ENCODE measurements around the gene BTBD9. TPM values are rescaled to one million over a fixed set of nuclear protein-coding genes. Genes with fewer than 3 reads are reported as not detected.

Gene BTBD9
- total RNA-seq, 4 donors from 2014 or later: 5.5 to 14.1 (median 6.3) TPM

DNA sequence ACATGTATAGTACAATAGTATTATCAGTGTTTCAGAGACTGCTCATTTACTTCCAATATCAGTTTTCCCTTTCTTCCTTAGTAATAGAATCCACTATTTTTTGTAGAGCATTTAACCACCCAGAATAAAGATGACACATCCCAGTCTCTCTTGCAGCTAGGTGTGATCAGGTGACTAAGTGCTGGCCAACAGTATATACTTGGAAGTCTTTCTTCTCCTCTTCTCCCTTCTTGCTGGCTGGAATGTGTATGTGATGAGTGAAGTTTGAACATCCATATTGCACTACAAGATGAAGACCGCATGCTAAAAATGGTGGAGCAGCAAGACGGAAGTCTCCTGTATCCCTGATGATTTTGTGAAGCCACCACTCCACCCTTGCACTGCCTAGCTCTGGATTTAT, 14.5 kb upstream of the BTBD9 start:
- DNase-seq (no peak), ATAC-seq (no peak)
- Histone ChIP-seq H3K27ac (no peak overlapping the region), H3K4me1 (peaks cover 0 to 2% of the 10 kb centered on the region in 2 donors), H3K9me3 (no peaks in the 10 kb centered on the region), H3K36me3 (no peaks in the 10 kb centered on the region), H3K4me3 (no peak overlapping the region), H3K27me3 (no peaks in the 10 kb centered on the region)
- no peak for TF ChIP-seq POLR2A (IDR thresholded peaks at IDR 0.05)
- intact Hi-C loops (cut with DNase I; ENCODE audit: low total_unique reads): no loop called here
- in situ Hi-C loops (cut with MboI; ENCODE audit: low sequenced_read_pairs in 4 of 4): no loop called here

DNA sequence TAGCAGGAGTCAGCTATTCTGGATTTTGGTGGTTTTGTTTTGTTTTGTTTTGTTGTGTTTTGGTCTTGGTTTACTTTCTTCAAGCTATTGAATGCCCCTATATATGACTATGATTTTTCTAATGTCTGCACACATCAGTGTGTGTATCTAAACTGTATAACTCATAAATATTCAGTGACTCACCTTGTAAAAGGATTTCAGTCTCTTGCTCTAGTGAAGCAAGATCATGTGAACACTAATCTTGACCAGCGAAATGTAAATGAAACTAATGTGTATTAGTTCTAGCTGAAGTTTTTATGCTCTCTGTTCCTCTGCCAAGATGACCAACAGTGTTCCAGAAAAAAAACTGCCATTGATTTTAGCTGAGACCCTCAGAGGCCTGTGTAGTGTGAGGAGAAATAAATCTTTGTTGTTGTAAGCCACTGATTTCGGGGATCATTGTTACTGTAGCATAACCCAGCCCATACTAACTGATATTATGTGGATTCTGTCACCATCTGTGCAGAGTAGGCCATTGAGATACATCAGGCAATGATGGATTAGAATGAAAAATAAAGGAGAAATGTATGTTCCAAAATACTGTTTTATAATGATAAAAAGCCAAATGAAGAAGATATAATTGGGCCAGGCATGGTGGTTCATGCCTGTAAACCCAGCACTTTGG, 11.5 kb upstream of the BTBD9 start:
- DNase-seq (no peak), ATAC-seq (no peak)
- Histone ChIP-seq H3K4me3 (no peak overlapping the region), H3K4me1 (peaks cover 0 to 2% of the 10 kb centered on the region in 2 donors), H3K36me3 (no peaks in the 10 kb centered on the region), H3K27me3 (no peaks in the 10 kb centered on the region), H3K27ac (no peak overlapping the region), H3K9me3 (no peaks in the 10 kb centered on the region)
- TF ChIP-seq POLR2A (IDR thresholded peaks at IDR 0.05): no peak
- TF ChIP-seq, protein P1, sequence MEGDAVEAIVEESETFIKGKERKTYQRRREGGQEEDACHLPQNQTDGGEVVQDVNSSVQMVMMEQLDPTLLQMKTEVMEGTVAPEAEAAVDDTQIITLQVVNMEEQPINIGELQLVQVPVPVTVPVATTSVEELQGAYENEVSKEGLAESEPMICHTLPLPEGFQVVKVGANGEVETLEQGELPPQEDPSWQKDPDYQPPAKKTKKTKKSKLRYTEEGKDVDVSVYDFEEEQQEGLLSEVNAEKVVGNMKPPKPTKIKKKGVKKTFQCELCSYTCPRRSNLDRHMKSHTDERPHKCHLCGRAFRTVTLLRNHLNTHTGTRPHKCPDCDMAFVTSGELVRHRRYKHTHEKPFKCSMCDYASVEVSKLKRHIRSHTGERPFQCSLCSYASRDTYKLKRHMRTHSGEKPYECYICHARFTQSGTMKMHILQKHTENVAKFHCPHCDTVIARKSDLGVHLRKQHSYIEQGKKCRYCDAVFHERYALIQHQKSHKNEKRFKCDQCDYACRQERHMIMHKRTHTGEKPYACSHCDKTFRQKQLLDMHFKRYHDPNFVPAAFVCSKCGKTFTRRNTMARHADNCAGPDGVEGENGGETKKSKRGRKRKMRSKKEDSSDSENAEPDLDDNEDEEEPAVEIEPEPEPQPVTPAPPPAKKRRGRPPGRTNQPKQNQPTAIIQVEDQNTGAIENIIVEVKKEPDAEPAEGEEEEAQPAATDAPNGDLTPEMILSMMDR (IDR thresholded peaks at IDR 0.05 in 4 of 5, conservative IDR thresholded peaks at IDR 0.05 in 1 of 5): no peak
- in situ Hi-C loops (cut with MboI; ENCODE audit: low sequenced_read_pairs in 4 of 4) (no loop called here), intact Hi-C loops (cut with DNase I; ENCODE audit: low total_unique reads) (no loop called here)

DNA sequence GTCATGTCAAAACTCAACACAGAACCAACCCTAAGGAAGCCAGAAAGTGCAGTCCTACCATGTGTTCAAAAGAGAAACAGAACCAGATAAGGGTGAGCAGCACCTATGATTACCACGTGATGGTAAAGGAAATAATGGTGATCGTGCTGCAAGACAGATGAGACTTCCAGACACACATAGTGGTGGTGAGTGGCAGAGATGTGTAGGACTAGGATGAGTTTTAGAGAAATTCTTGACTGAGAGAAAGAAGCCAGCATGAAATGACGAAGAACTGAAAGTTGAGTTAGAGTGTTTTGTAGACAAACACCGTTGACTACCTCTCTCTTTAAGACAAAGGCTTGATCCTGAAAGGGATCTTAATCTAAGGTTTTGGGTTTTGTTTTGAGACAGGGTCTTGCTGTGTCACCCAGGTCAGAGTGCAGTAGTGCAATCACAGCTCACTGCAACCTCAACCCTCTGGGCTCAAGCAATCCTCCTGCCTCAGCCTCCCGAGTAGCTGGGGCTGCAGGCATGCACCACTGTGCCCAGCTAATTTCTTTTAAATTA, 10.6 kb upstream of the BTBD9 start:
- Histone ChIP-seq H3K4me1 (peaks cover 5 to 6% of the 10 kb centered on the region in 2 donors), H3K27me3 (no peaks in the 10 kb centered on the region), H3K27ac (no peak overlapping the region), H3K9me3 (no peaks in the 10 kb centered on the region), H3K4me3 (no peak overlapping the region), H3K36me3 (no peaks in the 10 kb centered on the region)
- DNase-seq: no peak
- TF ChIP-seq, protein P1 (IDR thresholded peaks at IDR 0.05 in 4 of 5, conservative IDR thresholded peaks at IDR 0.05 in 1 of 5): no peak
- no peak for TF ChIP-seq POLR2A (IDR thresholded peaks at IDR 0.05)
- no peak for ATAC-seq
- in situ Hi-C loops (cut with MboI; ENCODE audit: low sequenced_read_pairs in 4 of 4) (no loop called here), intact Hi-C loops (cut with DNase I; ENCODE audit: low total_unique reads) (no loop called here)

DNA sequence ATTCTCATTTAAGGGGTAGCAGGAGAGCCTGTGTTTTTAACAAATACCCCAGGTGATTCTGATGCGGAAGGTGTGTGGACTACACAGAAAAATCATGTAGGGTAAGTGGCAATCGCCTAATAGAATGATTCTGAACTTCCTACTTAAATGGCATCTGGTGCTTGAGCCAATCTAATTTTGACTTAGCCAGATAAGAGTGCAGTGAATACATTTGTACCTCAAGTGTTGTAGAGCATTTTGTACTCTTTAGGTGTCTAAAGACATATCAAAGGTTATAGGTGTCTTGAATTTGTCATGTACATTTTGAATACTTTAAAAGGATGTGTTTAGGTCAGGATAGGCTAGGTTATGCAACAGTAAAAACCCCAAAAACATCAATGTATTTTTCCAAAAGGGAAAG, 10.0 kb upstream of the BTBD9 start:
- in situ Hi-C loops (cut with MboI; ENCODE audit: low sequenced_read_pairs in 4 of 4): no loop called here
- ATAC-seq (no peak), DNase-seq (no peak)
- Histone ChIP-seq H3K27ac (no peak overlapping the region), H3K4me3 (no peak overlapping the region), H3K27me3 (no peaks in the 10 kb centered on the region), H3K36me3 (no peaks in the 10 kb centered on the region), H3K9me3 (no peaks in the 10 kb centered on the region), H3K4me1 (peaks cover 10 to 11% of the 10 kb centered on the region in 2 donors)
- TF ChIP-seq, protein P1 (IDR thresholded peaks at IDR 0.05 in 4 of 5, conservative IDR thresholded peaks at IDR 0.05 in 1 of 5): no peak
- TF ChIP-seq POLR2A (IDR thresholded peaks at IDR 0.05): no peak
- intact Hi-C loops (cut with DNase I; ENCODE audit: low total_unique reads): no loop called here

DNA sequence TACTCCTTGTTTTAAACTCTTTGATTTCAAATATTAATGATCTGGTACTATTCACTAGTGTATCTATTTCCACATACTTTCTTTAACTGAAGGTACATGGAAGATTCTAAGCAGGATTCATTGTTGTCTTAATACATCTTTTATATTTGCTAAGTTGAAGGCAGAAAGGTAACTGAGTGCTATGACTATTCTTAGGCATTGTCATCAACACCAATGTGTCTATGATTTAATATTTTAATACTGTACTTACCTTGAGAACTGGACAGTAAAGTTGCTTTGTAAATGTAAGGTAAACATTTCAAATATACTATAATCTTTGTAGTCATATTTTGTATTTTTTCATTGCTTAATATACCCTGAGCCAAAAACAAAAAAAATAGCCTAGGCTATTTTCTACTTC, 8.9 kb upstream of the BTBD9 start:
- TF ChIP-seq, protein P1 (IDR thresholded peaks at IDR 0.05 in 4 of 5, conservative IDR thresholded peaks at IDR 0.05 in 1 of 5): no peak
- TF ChIP-seq POLR2A (IDR thresholded peaks at IDR 0.05): no peak

More for the DNA sequence above, 8.9 kb upstream of the BTBD9 start:
- Histone ChIP-seq H3K36me3 (no peaks in the 10 kb centered on the region), H3K27ac (no peak overlapping the region), H3K27me3 (no peaks in the 10 kb centered on the region), H3K9me3 (no peaks in the 10 kb centered on the region), H3K4me1 (peaks cover 11 to 16% of the 10 kb centered on the region in 2 donors), H3K4me3 (no peak overlapping the region)
- ATAC-seq (no peak), DNase-seq (no peak)
- intact Hi-C loops (cut with DNase I; ENCODE audit: low total_unique reads) (no loop called here), in situ Hi-C loops (cut with MboI; ENCODE audit: low sequenced_read_pairs in 4 of 4) (no loop called here)
